PC-3 (cell line): ENCODE measurements around the gene SRGAP3.

ENCODE experiments used
- CTCF ChIP-seq: fragments of 300-600 bp; sonication (generic); conservative IDR thresholded peaks from 2 replicates; pipeline ENCODE4 v1.5.1; 2017; ENCODE audit warnings: antibody characterized with exemption, low read depth, mild to moderate bottlenecking, low read length
- EZH2phosphoT487 ChIP-seq: fragments of 300-600 bp; sonication (generic); IDR thresholded peaks from 2 replicates; pipeline ENCODE4 v1.6.1; 2018; ENCODE audit warnings: mild to moderate bottlenecking, antibody characterized with exemption, low read length, borderline replicate concordance

- TF ChIP-seq CTCF: no peak
- no peak for TF ChIP-seq EZH2phosphoT487
Observed at GRCh38 chr3:9109568-9109914, 139.9 kb downstream of the SRGAP3 start.
